ENCODE measurements around the gene ANGPTL2.
"Not testable (repeated sequence)": the region's sequence is repeated elsewhere in the genome, so short reads cannot be mapped to it uniquely, and the experiment has no call there.

ANGPTL2 gene

GRCh38 chr9:127122176-127123063 is at the start of gene ANGPTL2:
ANGPTL2 (minus strand) TSS chr9:127122635; CDS start chr9:127108731, 13,904 bp downstream.
- DNase-seq: peak; percentile 70

- not testable (repeated sequence) for DNase-seq
Measured at GRCh38 chr9:127171348-127171747, 48.9 kb upstream of the ANGPTL2 start.

- DNase-seq: no peak
Measured at GRCh38 chr9:127170652-127171051, 48.2 kb upstream of the ANGPTL2 start.

- DNase-seq: no peak
Measured at GRCh38 chr9:127170103-127170502, 47.7 kb upstream of the ANGPTL2 start.

GRCh38 chr9:127169575-127169883 is 47.1 kb upstream of the ANGPTL2 start:
- DNase-seq: no peak

- DNase-seq: no peak
Measured at GRCh38 chr9:127168756-127169574, 46.5 kb upstream of the ANGPTL2 start.

- DNase-seq: no peak
Measured at GRCh38 chr9:127167560-127168326, 45.3 kb upstream of the ANGPTL2 start.

GRCh38 chr9:127166651-127167524 is 44.5 kb upstream of the ANGPTL2 start:
- DNase-seq: no peak

- DNase-seq: no peak
Measured at GRCh38 chr9:127166111-127166510, 43.7 kb upstream of the ANGPTL2 start.

GRCh38 chr9:127165116-127165515 is 42.7 kb upstream of the ANGPTL2 start:
- DNase-seq: no peak

GRCh38 chr9:127163409-127163808 is 41.0 kb upstream of the ANGPTL2 start:
- DNase-seq: no peak

GRCh38 chr9:127162864-127163365 is 40.5 kb upstream of the ANGPTL2 start:
- DNase-seq: no peak

GRCh38 chr9:127162046-127162863 is 39.8 kb upstream of the ANGPTL2 start:
- no peak for DNase-seq

GRCh38 chr9:127161081-127161624 is 38.7 kb upstream of the ANGPTL2 start:
- no peak for DNase-seq

GRCh38 chr9:127159949-127160610 is 37.6 kb upstream of the ANGPTL2 start:
- DNase-seq: no peak

- DNase-seq: no peak
Measured at GRCh38 chr9:127159325-127159801, 36.9 kb upstream of the ANGPTL2 start.

GRCh38 chr9:127158786-127159324 is 36.4 kb upstream of the ANGPTL2 start:
- no peak for DNase-seq

GRCh38 chr9:127155314-127155960 is 33.0 kb upstream of the ANGPTL2 start:
- no peak for DNase-seq
